Heart right ventricle (tissue), 16 donors: ENCODE results near the gene DMRT1. TPM values are rescaled to one million over a fixed set of nuclear protein-coding genes. Genes with fewer than 3 reads are reported as not detected.
A peak's percentile ranks its signal among the peaks of the same experiment; 100 is the strongest.

Source experiments
- ATAC-seq, 8 donors: fragments of 200-7000 bp; cut with Tn5 transposase; one replicate each; pipeline ENCODE4 v1.9.1; 2020; ENCODE audit warnings: mild to moderate bottlenecking in 8 of 8, moderate library complexity in 8 of 8, moderate number of reproducible peaks in 1 of 8
- DNase-seq, 2 donors: peaks; one replicate each; pipeline ENCODE4 v3.0.0-alpha.2; 2020
- H3K27ac ChIP-seq, 10 donors: fragments of 200-600 bp; sonication (generic) in 2 of 10; one replicate each; pipeline versions ENCODE4 v1.5.0 to v1.8.0; 2020 to 2022; ENCODE audit warnings: mild to moderate bottlenecking in 3 of 10
- H3K27me3 ChIP-seq, 7 donors: fragments of 200-600 bp; one replicate each; pipeline ENCODE4 v1.8.0; 2021 to 2022; ENCODE audit warnings: mild to moderate bottlenecking in 2 of 7
- H3K36me3 ChIP-seq, 9 donors: fragments of 200-600 bp; sonication (generic) in 1 of 9; one replicate each; pipeline versions ENCODE4 v1.5.0 to v1.8.0; 2020 to 2022; ENCODE audit warnings: mild to moderate bottlenecking in 2 of 9
- H3K4me1 ChIP-seq, 9 donors: fragments of 200-600 bp; sonication (generic) in 1 of 9; one replicate each; pipeline versions ENCODE4 v1.5.0 to v1.8.0; 2020 to 2022; ENCODE audit warnings: mild to moderate bottlenecking in 4 of 9
- H3K4me3 ChIP-seq, 10 donors: fragments of 200-600 bp; sonication (generic) in 2 of 10; one replicate each; pipeline versions ENCODE4 v1.5.0 to v1.8.0; 2020 to 2022; ENCODE audit warnings: mild to moderate bottlenecking in 7 of 10, moderate library complexity in 2 of 10
- H3K9me3 ChIP-seq, 11 donors: fragments of 200-600 bp in 10 of 11; sonication (generic) in 2 of 11; one replicate each; pipeline versions ENCODE4 v1.5.0 to v1.8.0; 2013 to 2022; ENCODE audit warnings: mild to moderate bottlenecking in 2 of 11, control low read depth in 1 of 11, moderate library complexity in 1 of 11
- CTCF ChIP-seq, 9 donors: fragments of 200-600 bp; sonication (generic) in 2 of 9; IDR thresholded peaks; one replicate each; pipeline versions ENCODE4 v1.5.0 to v1.8.0; 2021 to 2022; ENCODE audit warnings: antibody characterized with exemption in 9 of 9, mild to moderate bottlenecking in 5 of 9, moderate library complexity in 1 of 9
- WGBS, 2 donors: extraction: QIAGEN DNeasy Blood & Tissue Kit; methylation state at CpG; one replicate each; pipeline ENCODE4 v1.1.7; 2013; ENCODE audit warnings: inconsistent platforms in 1 of 2; 5-methylcytosine and 5-hydroxymethylcytosine counted together
- intact Hi-C, 10 donors: fragments of 100-400 bp; cut with DNase I; formaldehyde crosslinking; loops; one replicate each; pipeline versions ENCODE4 v1.11.1 to v1.14.2; 2022
- polyA plus RNA-seq, 2 donors: library from polyadenylated mRNA; stranded (reverse); fragments of 200-250 nt; gene quantifications; one replicate each; pipeline ENCODE4 v1.2.3, GENCODE V29; 2013
- total RNA-seq, 10 donors: library from RNA; stranded (reverse); fragmentation: NEBNext Ultra II Directional in 3 of 10; extraction: Animal tissue kit (Norgen Biotek cat#: 25700) in 3 of 10; gene quantifications; one replicate each; pipeline versions ENCODE4 v1.2.1 to v1.2.4, GENCODE V29; 2021 to 2023
- donor health status: Arrhythmogenic right ventricular cardiomyopathy.
- donor health status: ischemic (EF 13 %, LVEDD 7.1; RV severe dilation, severe dysfunction).
- donor health status: healthy with polysubstance abuse.
- donor health status: DM: no; HTN: yes; CAD: no.
- donor health status: DM: no; HTN: no; CAD: no.
- donor health status: ischemic (EF 25% LVEDD 6.9; RV normal size, moderate dysfunction).
- donor health status: ischemic (EF 25% LVEDD 5.7; RV mildly dilated, moderate dysfunction).
- donor health status: healthy.
- donor health status: DM: yes; HTN: yes; CAD: no.
- donor health status: Ischemic cardiomyopathy.
- donor health status: ischemic (EF 35%, LVEDD 5.7; RV mildly dilated, moderate dysfunction).
- donor health status: nonischemic (EF 11% LVEDD 7.7; RV severe dilation, severe dysfunction).
- donor health status: DM: yes; HTN: yes; CAD: no.
- donor health status: PGD.
- donor health status: ischemic (EF 29% LVEDD 5.4; RV normal size, mild dysfunction).
- donor health status: nonischemic (EF 23%, LVEDD 6.1; RV moderate dilation, normal function).

The DMRT1 gene
- total and polyA plus RNA-seq, 12 donors = not detected

- Histone ChIP-seq H3K27me3 (peaks cover 0 to 29% (median 10%) of the 10 kb centered on the region in 7 donors), H3K36me3 (no peaks in the 10 kb centered on the region), H3K4me1 (no peaks in the 10 kb centered on the region), H3K27ac (no peak overlapping the region), H3K9me3 (no peaks in the 10 kb centered on the region), H3K4me3 (no peak overlapping the region)
- intact Hi-C loops = loop anchor here in 1 of 10 donors (10.0 kb wide), 1 partner anchor 58 kb away; no protein-coding TSS in a partner anchor
- no peak for ATAC-seq
- 69 to 75% methylated on average over 7 of the region's 7 CpGs for WGBS, 2 donors
- DNase-seq = no peak
- TF ChIP-seq CTCF (IDR thresholded peaks at IDR 0.05) = no peak
Measured at GRCh38 chr9:922731-923130, 81.2 kb downstream of the DMRT1 start.

- WGBS, 2 donors = 85 to 94% methylated on average over 8 of the region's 8 CpGs
- Histone ChIP-seq H3K27me3 (peaks cover 0 to 12% (median 4%) of the 10 kb centered on the region in 7 donors), H3K4me3 (no peak overlapping the region), H3K4me1 (no peaks in the 10 kb centered on the region), H3K27ac (no peak overlapping the region), H3K9me3 (peaks cover 0 to 2% (median 0%) of the 10 kb centered on the region in 11 donors), H3K36me3 (no peaks in the 10 kb centered on the region)
- no peak for TF ChIP-seq CTCF (IDR thresholded peaks at IDR 0.05)
- intact Hi-C loops = loop anchor here in 1 of 10 donors (10.0 kb wide), 1 partner anchor 62 kb away; no protein-coding TSS in a partner anchor
- ATAC-seq = no peak
- DNase-seq = no peak
Measured at GRCh38 chr9:926976-927375, 85.5 kb downstream of the DMRT1 start.

- Histone ChIP-seq H3K4me1 (no peaks in the 10 kb centered on the region), H3K36me3 (no peaks in the 10 kb centered on the region), H3K27me3 (peaks cover 0 to 20% (median 6%) of the 10 kb centered on the region in 7 donors), H3K27ac (no peak overlapping the region), H3K4me3 (no peak overlapping the region), H3K9me3 (peaks cover 0 to 2% (median 0%) of the 10 kb centered on the region in 11 donors)
- no peak for ATAC-seq
- 66 to 68% methylated on average over 6 of the region's 6 CpGs for WGBS, 2 donors
- intact Hi-C loops = loop anchor here in 2 of 10 donors (2.0 to 10.0 kb wide), 2 partner anchors 60 to 64 kb away; no protein-coding TSS in a partner anchor
- TF ChIP-seq CTCF (IDR thresholded peaks at IDR 0.05) = peak in 7 of 9 donors; percentile 11 to 52 (median 22)
- no peak for DNase-seq
Measured at GRCh38 chr9:928363-929042, 87.0 kb downstream of the DMRT1 start.

- Histone ChIP-seq H3K4me3 (no peak overlapping the region), H3K9me3 (peaks cover 0 to 2% (median 0%) of the 10 kb centered on the region in 11 donors), H3K27me3 (peaks cover 0 to 22% (median 10%) of the 10 kb centered on the region in 7 donors), H3K4me1 (no peaks in the 10 kb centered on the region), H3K27ac (no peak overlapping the region), H3K36me3 (no peaks in the 10 kb centered on the region)
- no peak for DNase-seq
- no peak for TF ChIP-seq CTCF (IDR thresholded peaks at IDR 0.05)
- no peak for ATAC-seq
- intact Hi-C loops = loop anchor here in 3 of 10 donors (2.0 to 10.0 kb wide), 3 partner anchors 61 to 65 kb away; no protein-coding TSS in a partner anchor
- 77 to 79% methylated on average over 4 of the region's 4 CpGs for WGBS, 2 donors
Measured at GRCh38 chr9:929719-930118, 88.2 kb downstream of the DMRT1 start.
